ENCODE measurements around the gene ZNF414.

The ZNF414 gene

DNA sequence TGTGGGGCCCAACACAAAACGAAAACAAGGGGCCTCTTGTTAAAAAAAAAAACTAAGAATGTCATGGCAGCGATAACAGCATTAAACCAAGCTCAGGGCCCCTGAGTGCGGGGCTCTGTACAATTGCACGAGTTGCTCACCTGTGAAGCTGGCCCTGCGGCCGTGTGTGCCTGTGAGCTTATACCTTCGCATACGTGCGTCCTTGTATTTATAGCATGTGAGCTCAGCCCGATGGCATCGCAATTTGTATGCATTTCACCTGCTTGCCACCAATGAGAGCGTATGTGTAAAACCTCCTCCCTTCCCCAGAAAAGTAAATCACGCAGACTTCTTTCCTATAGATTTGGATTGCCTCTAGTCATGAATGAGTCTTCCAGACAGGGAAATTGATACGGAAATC is 52.1 kb downstream of the ZNF414 start:
- TF ChIP-seq ZNF70 (CRISPR knock-in tag; IDR thresholded peaks at IDR 0.05), result no peak
- TF ChIP-seq RARB (CRISPR knock-in tag; IDR thresholded peaks at IDR 0.05), result no peak
- TF ChIP-seq CREB5 (CRISPR knock-in tag; IDR thresholded peaks at IDR 0.05; ENCODE audit: low read depth), result no peak
- TF ChIP-seq POU6F1 (CRISPR knock-in tag; IDR thresholded peaks at IDR 0.05; ENCODE audit: borderline replicate concordance, low read depth), result no peak
- TF ChIP-seq CSDC2 (CRISPR knock-in tag; IDR thresholded peaks at IDR 0.05), result no peak
- TF ChIP-seq TOX (CRISPR knock-in tag; IDR thresholded peaks at IDR 0.05; ENCODE audit: borderline replicate concordance), result no peak
- no peak for TF ChIP-seq OSR1 (CRISPR knock-in tag; IDR thresholded peaks at IDR 0.05)
- TF ChIP-seq SNAI2 (CRISPR knock-in tag; IDR thresholded peaks at IDR 0.05), result no peak
- TF ChIP-seq ZFP30 (CRISPR knock-in tag; IDR thresholded peaks at IDR 0.05), result no peak
- TF ChIP-seq, protein P1, sequence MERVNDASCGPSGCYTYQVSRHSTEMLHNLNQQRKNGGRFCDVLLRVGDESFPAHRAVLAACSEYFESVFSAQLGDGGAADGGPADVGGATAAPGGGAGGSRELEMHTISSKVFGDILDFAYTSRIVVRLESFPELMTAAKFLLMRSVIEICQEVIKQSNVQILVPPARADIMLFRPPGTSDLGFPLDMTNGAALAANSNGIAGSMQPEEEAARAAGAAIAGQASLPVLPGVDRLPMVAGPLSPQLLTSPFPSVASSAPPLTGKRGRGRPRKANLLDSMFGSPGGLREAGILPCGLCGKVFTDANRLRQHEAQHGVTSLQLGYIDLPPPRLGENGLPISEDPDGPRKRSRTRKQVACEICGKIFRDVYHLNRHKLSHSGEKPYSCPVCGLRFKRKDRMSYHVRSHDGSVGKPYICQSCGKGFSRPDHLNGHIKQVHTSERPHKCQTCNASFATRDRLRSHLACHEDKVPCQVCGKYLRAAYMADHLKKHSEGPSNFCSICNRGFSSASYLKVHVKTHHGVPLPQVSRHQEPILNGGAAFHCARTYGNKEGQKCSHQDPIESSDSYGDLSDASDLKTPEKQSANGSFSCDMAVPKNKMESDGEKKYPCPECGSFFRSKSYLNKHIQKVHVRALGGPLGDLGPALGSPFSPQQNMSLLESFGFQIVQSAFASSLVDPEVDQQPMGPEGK (CRISPR knock-in tag; IDR thresholded peaks at IDR 0.05; ENCODE audit: borderline replicate concordance), result no peak
- TF ChIP-seq ARNTL (CRISPR knock-in tag; IDR thresholded peaks at IDR 0.05; ENCODE audit: borderline replicate concordance, low read depth), result no peak
- TF ChIP-seq, protein P2, sequence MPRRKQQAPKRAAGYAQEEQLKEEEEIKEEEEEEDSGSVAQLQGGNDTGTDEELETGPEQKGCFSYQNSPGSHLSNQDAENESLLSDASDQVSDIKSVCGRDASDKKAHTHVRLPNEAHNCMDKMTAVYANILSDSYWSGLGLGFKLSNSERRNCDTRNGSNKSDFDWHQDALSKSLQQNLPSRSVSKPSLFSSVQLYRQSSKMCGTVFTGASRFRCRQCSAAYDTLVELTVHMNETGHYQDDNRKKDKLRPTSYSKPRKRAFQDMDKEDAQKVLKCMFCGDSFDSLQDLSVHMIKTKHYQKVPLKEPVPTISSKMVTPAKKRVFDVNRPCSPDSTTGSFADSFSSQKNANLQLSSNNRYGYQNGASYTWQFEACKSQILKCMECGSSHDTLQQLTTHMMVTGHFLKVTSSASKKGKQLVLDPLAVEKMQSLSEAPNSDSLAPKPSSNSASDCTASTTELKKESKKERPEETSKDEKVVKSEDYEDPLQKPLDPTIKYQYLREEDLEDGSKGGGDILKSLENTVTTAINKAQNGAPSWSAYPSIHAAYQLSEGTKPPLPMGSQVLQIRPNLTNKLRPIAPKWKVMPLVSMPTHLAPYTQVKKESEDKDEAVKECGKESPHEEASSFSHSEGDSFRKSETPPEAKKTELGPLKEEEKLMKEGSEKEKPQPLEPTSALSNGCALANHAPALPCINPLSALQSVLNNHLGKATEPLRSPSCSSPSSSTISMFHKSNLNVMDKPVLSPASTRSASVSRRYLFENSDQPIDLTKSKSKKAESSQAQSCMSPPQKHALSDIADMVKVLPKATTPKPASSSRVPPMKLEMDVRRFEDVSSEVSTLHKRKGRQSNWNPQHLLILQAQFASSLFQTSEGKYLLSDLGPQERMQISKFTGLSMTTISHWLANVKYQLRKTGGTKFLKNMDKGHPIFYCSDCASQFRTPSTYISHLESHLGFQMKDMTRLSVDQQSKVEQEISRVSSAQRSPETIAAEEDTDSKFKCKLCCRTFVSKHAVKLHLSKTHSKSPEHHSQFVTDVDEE (CRISPR knock-in tag; IDR thresholded peaks at IDR 0.05), result no peak
- TF ChIP-seq ESRRG (CRISPR knock-in tag; IDR thresholded peaks at IDR 0.05), result no peak
- TF ChIP-seq GLIS3 (CRISPR knock-in tag; IDR thresholded peaks at IDR 0.05), result no peak
- no peak for TF ChIP-seq PPARA (CRISPR knock-in tag; IDR thresholded peaks at IDR 0.05; ENCODE audit: borderline replicate concordance)
- no peak for TF ChIP-seq ZC3H10 (CRISPR knock-in tag; IDR thresholded peaks at IDR 0.05)
- TF ChIP-seq BACH2 (CRISPR knock-in tag; IDR thresholded peaks at IDR 0.05; ENCODE audit: borderline replicate concordance), result no peak
- no peak for TF ChIP-seq CSRNP3 (CRISPR knock-in tag; IDR thresholded peaks at IDR 0.05)
- no peak for TF ChIP-seq ZFP3 (CRISPR knock-in tag; IDR thresholded peaks at IDR 0.05)
- ATAC-seq, result no peak

- no peak for ATAC-seq
- TF ChIP-seq ISL1 (CRISPR knock-in tag; IDR thresholded peaks at IDR 0.05) (no peak), OSR1 (CRISPR knock-in tag; IDR thresholded peaks at IDR 0.05) (no peak), GLIS3 (CRISPR knock-in tag; IDR thresholded peaks at IDR 0.05) (no peak), ZC3H10 (CRISPR knock-in tag; IDR thresholded peaks at IDR 0.05) (no peak), ARNTL (CRISPR knock-in tag; IDR thresholded peaks at IDR 0.05; ENCODE audit: borderline replicate concordance, low read depth) (no peak), ZNF8 (CRISPR knock-in tag; IDR thresholded peaks at IDR 0.05) (no peak), ZNF565 (CRISPR knock-in tag; conservative IDR thresholded peaks at IDR 0.05; ENCODE audit: low read depth) (no peak), ZFP30 (CRISPR knock-in tag; IDR thresholded peaks at IDR 0.05) (no peak), ZFP3 (CRISPR knock-in tag; IDR thresholded peaks at IDR 0.05) (no peak), SNAI2 (CRISPR knock-in tag; IDR thresholded peaks at IDR 0.05) (no peak), RARB (CRISPR knock-in tag; IDR thresholded peaks at IDR 0.05) (no peak)
- TF ChIP-seq, protein P1 (CRISPR knock-in tag; IDR thresholded peaks at IDR 0.05; ENCODE audit: borderline replicate concordance), result no peak
- TF ChIP-seq, protein P2 (CRISPR knock-in tag; IDR thresholded peaks at IDR 0.05), result no peak
Measured at GRCh38 chr19:8461376-8461775, 52.6 kb downstream of the ZNF414 start.

Measured in SK-N-SH treated with all-trans-retinoic acid at 6 μM for 48 hours (cell line).